ENCODE data around the gene CHD3. TPM values are rescaled to one million over a fixed set of nuclear protein-coding genes. Genes with fewer than 3 reads are reported as not detected.

Gene CHD3
- total and polyA plus RNA-seq, 2 of the 13 experiments (the other 11 are each of a cell fraction or from before 2014, with no cell fraction given), result 2.7 to 3.7 TPM

DNA sequence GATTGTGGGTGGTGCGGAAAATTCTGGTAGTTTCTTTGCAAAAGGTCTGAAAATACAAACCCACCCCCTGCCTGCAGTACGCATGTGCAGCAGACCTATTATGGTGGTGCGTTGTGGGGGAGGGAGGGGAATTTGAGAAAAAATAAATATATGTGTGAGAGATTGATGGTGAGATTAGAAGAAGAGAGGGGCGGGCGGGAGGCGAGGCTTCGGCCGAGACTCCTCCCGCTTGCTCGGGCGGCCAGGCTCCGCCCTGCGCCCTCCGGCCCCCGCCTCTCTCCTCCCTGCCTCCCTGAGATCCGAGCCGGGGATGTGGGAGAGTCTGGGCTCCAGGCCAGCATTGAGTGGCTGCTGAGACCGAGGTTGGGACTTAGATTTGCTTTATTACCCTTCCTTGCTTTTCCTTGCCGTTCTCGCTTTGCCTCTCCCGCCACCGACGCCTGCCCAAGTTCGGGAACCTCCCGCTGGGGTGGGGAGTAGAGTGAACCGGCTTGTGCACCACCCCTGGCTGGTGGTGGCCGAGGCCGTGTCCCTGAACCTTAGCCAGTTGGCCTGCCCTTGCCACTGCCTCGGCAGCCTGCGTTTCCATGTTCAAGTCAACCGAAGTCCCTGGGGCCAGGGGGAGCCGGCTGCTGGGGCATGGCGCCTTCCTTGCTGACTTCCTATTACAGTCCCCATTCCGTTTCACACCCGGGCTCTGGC lies 956 bp upstream of the CHD3 start (continued):
- TF ChIP-seq ZNF724P (CRISPR knock-in tag; IDR thresholded peaks at IDR 0.05; ENCODE audit: borderline replicate concordance) (no peak), SMAD9 (CRISPR knock-in tag; IDR thresholded peaks at IDR 0.05) (no peak), ZNF350 (CRISPR knock-in tag; IDR thresholded peaks at IDR 0.05; ENCODE audit: borderline replicate concordance, low read depth) (peak; percentile 80), ZNF333 (CRISPR knock-in tag; IDR thresholded peaks at IDR 0.05; ENCODE audit: borderline replicate concordance) (no peak), MED13 (CRISPR knock-in tag; IDR thresholded peaks at IDR 0.05) (no peak), ZSCAN9 (CRISPR knock-in tag; IDR thresholded peaks at IDR 0.05; ENCODE audit: borderline replicate concordance) (no peak), NFYC (CRISPR knock-in tag; IDR thresholded peaks at IDR 0.05) (no peak), KDM4B (CRISPR knock-in tag; IDR thresholded peaks at IDR 0.05) (no peak), ZSCAN25 (CRISPR knock-in tag; IDR thresholded peaks at IDR 0.05) (peak; percentile 79), REL (CRISPR knock-in tag; conservative IDR thresholded peaks at IDR 0.05) (no peak), ADNP (CRISPR knock-in tag; IDR thresholded peaks at IDR 0.05) (no peak), SOX13 (IDR thresholded peaks at IDR 0.05) (no peak), SOX13 (CRISPR knock-in tag; conservative IDR thresholded peaks at IDR 0.05 in 1 of 2, IDR thresholded peaks at IDR 0.05 in 1 of 2) (no peak; a peak in 1 of 4 replicates), MBD4 (IDR thresholded peaks at IDR 0.05; ENCODE audit: borderline replicate concordance, low read length) (no peak), TEAD3 (CRISPR knock-in tag; optimal IDR thresholded peaks at IDR 0.05; ENCODE audit: borderline replicate concordance) (no peak), ZNF775 (CRISPR knock-in tag; IDR thresholded peaks at IDR 0.05; ENCODE audit: borderline replicate concordance) (no peak), ZKSCAN5 (CRISPR knock-in tag; IDR thresholded peaks at IDR 0.05) (no peak), HHEX (CRISPR knock-in tag; IDR thresholded peaks at IDR 0.05) (no peak), CREB1 (IDR thresholded peaks at IDR 0.05) (no peak), CREB1 (CRISPR knock-in tag; IDR thresholded peaks at IDR 0.05) (no peak), FOXO1 (CRISPR knock-in tag; IDR thresholded peaks at IDR 0.05) (peak; percentile 57), CAMTA2 (CRISPR knock-in tag; IDR thresholded peaks at IDR 0.05; ENCODE audit: borderline replicate concordance) (no peak), SRF (IDR thresholded peaks at IDR 0.05; ENCODE audit: low read depth, low read length) (no peak)
- TF ChIP-seq, protein P1, sequence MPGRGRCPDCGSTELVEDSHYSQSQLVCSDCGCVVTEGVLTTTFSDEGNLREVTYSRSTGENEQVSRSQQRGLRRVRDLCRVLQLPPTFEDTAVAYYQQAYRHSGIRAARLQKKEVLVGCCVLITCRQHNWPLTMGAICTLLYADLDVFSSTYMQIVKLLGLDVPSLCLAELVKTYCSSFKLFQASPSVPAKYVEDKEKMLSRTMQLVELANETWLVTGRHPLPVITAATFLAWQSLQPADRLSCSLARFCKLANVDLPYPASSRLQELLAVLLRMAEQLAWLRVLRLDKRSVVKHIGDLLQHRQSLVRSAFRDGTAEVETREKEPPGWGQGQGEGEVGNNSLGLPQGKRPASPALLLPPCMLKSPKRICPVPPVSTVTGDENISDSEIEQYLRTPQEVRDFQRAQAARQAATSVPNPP (CRISPR knock-in tag; IDR thresholded peaks at IDR 0.05), result no peak
- TF ChIP-seq, protein P2, sequence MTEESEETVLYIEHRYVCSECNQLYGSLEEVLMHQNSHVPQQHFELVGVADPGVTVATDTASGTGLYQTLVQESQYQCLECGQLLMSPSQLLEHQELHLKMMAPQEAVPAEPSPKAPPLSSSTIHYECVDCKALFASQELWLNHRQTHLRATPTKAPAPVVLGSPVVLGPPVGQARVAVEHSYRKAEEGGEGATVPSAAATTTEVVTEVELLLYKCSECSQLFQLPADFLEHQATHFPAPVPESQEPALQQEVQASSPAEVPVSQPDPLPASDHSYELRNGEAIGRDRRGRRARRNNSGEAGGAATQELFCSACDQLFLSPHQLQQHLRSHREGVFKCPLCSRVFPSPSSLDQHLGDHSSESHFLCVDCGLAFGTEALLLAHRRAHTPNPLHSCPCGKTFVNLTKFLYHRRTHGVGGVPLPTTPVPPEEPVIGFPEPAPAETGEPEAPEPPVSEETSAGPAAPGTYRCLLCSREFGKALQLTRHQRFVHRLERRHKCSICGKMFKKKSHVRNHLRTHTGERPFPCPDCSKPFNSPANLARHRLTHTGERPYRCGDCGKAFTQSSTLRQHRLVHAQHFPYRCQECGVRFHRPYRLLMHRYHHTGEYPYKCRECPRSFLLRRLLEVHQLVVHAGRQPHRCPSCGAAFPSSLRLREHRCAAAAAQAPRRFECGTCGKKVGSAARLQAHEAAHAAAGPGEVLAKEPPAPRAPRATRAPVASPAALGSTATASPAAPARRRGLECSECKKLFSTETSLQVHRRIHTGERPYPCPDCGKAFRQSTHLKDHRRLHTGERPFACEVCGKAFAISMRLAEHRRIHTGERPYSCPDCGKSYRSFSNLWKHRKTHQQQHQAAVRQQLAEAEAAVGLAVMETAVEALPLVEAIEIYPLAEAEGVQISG (CRISPR knock-in tag; IDR thresholded peaks at IDR 0.05), result 0 out of 2 replicates have a peak, but pooled peaks have one; percentile 42
- TF ChIP-seq, protein P3, sequence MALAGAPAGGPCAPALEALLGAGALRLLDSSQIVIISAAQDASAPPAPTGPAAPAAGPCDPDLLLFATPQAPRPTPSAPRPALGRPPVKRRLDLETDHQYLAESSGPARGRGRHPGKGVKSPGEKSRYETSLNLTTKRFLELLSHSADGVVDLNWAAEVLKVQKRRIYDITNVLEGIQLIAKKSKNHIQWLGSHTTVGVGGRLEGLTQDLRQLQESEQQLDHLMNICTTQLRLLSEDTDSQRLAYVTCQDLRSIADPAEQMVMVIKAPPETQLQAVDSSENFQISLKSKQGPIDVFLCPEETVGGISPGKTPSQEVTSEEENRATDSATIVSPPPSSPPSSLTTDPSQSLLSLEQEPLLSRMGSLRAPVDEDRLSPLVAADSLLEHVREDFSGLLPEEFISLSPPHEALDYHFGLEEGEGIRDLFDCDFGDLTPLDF (CRISPR knock-in tag; IDR thresholded peaks at IDR 0.05), result no peak
- TF ChIP-seq, protein P4, sequence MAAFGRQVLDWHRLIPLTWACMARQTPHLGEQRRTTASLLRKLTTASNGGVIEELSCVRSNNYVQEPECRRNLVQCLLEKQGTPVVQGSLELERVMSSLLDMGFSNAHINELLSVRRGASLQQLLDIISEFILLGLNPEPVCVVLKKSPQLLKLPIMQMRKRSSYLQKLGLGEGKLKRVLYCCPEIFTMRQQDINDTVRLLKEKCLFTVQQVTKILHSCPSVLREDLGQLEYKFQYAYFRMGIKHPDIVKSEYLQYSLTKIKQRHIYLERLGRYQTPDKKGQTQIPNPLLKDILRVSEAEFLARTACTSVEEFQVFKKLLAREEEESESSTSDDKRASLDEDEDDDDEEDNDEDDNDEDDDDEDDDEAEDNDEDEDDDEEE (CRISPR knock-in tag; IDR thresholded peaks at IDR 0.05), result peak; percentile 49; the same call in 1 of the 2 replicates
